Pulmonary artery endothelial cell (primary cell): ENCODE results near the gene CNPY4. TPM values are rescaled to one million over a fixed set of nuclear protein-coding genes. Genes with fewer than 3 reads are reported as not detected.
"Not testable (repeated sequence)": the region's sequence is repeated elsewhere in the genome, so short reads cannot be mapped to it uniquely, and the experiment has no call there.

Experiments
- DNase-seq: peaks from one replicate; pipeline ENCODE4 v3.0.0-alpha.2; 2011; ENCODE audit warnings: low read depth, low spot score
- total RNA-seq: library from RNA; depleted of rRNA; stranded (reverse); fragments of >200 nt; gene quantifications from 2 replicates; pipeline ENCODE4 v1.2.3, GENCODE V29; 2014

CNPY4 gene
- total RNA-seq, 1 donor from 2014 or later = 34.7 TPM

DNA sequence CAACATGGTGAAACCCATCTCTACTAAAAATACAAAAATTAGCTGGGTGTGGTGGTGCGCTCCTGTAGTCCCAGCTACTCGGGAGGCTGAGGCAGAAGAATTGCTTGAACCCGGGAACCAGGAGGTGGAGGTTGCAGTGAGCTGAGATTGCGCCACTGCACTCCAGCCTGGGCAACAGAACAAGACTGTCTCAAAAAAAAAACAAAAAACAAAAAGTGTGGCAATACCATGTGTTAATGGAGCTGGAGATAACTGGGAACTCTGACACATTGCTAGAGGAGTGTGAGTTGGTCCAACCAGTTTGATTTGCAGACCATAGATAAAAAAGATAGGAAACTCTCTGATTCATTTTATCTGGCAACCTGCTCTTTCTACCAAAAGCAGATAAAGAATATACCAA lies 26.9 kb downstream of the CNPY4 start:
- DNase-seq = not testable (repeated sequence)

GRCh38 chr7:100147278-100147677 lies 27.8 kb downstream of the CNPY4 start:
- no peak for DNase-seq

GRCh38 chr7:100148225-100148558 lies 28.8 kb downstream of the CNPY4 start:
- no peak for DNase-seq

- peak; percentile 96 for DNase-seq
These were observed 29.3 kb downstream of the CNPY4 start, which contains the start of gene LAMTOR4 for GRCh38 chr7:100148559-100149328. LAMTOR4 (plus strand) TSS chr7:100148918; CDS start chr7:100148973, 55 bp downstream.

- no peak for DNase-seq
These were observed 33.0 kb downstream of the CNPY4 start for GRCh38 chr7:100152404-100152803.

GRCh38 chr7:100152937-100153666 lies 33.7 kb downstream of the CNPY4 start:
- DNase-seq = no peak

DNA sequence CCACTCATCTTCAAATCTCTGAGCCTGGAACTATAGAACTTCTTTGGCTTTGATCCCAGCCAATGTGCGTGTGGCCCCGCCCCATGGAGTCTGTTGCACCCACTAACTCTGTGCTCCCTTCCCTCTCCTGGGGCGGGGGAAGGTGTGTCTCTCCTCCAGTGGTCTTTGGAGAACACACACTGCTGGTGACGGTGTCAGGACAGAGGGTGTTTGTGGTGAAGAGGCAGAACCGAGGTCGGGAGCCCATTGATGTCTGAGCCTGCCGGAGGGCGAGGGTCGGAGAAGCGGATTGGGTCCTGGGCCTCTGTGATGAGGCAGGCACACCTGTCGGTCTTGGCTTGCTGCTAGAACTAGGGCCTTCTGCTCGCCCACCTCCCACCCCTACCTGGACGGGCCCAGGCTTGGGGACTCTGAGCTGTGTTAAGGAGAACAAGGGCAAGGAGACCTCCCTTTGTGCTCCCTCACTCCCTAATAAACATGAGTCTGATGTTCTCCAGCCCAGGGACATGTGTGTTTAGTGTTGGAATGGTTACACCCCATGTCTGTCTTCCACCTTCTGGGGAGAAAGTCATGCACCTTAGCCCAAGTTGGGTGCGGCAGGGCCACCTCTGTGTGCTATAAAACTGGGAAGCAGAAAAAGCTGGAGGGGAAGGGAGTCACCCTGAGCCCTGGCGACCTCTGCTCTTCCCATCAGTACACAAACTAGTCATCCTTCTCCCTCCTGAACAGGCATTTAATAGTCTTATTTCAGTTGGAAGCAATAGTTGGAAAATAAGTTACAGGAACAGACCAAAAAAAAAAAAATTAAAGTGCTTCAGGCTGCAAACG lies 34.5 kb downstream of the CNPY4 start:
- no peak for DNase-seq

GRCh38 chr7:100154651-100155491 lies 35.4 kb downstream of the CNPY4 start:
- no peak for DNase-seq

DNA sequence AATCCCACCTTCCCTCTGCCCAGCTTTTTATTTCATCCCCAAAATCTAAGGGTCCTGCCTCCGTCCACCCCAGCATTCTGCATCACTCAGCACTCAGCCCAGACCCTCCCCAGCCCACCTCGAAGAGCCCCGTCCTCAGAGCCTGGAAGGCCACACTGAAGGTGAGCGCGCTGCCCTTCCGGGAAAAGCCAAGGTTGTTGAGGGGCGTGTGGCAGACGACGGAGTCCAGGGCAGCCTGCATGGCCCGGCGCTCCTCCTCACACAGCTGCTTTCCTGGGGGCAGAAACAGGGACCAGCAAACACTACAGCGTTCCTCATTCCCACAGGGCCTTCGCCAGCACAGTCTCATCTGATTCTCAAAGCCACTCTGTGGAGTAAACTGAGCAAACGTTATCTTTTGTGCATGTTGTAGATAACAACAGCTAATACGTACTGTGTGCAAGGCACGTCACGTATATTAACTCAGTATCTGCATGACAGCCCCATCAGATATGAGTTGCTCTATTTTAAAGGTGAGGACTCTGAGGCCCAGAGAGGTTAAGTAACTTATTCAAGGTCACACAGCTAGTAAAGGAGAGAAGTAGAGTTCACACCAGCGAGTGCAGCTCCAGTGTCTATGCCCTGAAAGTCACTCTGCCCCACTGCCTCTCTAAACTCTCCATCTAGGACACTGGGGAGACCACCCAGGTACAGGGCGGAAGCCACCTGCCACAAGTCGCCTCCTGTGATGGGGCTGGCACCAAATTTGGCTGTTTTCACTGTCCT lies 36.3 kb downstream of the CNPY4 start:
- no peak for DNase-seq

DNA sequence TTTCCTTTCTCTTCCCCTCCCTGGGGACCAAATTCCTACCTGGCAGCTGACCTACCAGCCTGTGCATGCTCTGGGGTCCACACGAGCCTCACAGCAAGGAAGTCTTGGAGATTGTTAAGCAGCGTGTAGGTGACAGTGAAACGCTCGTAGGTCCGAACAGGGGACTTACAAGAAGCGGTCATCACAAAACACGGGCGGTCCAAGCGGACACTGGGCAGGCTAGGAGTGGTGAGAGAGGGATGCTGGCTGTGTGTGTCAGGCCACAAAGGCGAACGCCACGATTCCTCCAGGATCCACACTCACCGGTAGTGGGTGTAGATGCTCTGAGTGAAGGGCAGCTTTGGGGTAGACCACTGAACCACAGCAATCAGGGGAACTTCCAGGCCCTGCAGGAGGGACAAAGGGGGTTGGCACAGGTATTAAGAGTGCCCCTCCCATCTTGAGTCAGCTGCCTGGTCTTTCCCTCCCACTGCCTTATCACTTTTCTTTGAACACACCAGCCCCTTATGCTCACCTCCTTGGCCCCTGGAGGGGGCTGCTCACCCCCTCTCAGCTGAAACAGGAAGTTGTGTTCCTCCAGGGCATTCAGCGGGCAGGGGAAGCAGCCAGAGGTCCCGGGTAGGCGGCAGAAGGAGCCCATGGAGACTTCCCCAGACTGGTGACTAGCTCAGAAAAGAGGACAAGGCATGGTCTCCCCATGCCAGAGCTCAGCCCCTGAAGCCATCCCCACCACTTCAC lies 37.1 kb downstream of the CNPY4 start:
- DNase-seq = no peak

GRCh38 chr7:100157069-100157333 lies 37.6 kb downstream of the CNPY4 start:
- DNase-seq = no peak

GRCh38 chr7:100157334-100158228 lies 38.1 kb downstream of the CNPY4 start:
- no peak for DNase-seq

GRCh38 chr7:100158229-100159098 lies 39.0 kb downstream of the CNPY4 start, which contains the start of gene TRAPPC14:
TRAPPC14 (minus strand) TSS chr7:100158723; CDS start chr7:100158499, 224 bp downstream.
- DNase-seq = no peak

GRCh38 chr7:100159099-100159623 lies 39.7 kb downstream of the CNPY4 start:
- no peak for DNase-seq

DNA sequence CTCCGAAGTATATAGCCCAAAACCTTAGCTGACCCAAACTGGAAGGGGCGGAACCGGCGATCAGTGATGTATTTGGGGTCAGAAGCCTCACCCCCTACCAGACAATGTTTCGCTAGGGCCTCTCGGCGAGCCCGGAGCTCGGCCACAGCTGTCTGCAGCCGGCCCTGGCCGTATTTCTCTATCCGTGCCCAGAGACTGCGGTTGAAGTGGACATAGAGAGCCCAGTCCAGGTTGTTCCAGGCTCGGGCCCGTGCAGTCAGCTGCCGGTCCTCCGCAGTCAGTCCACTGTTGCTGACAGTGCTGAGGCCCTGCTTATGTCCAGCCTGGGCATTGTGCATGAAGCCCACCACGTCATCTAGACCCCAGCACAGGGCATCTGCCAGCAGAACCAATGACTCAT lies 40.6 kb downstream of the CNPY4 start:
- DNase-seq = no peak

GRCh38 chr7:100163006-100163531 lies 43.6 kb downstream of the CNPY4 start:
- DNase-seq = no peak

GRCh38 chr7:100163871-100164270 lies 44.4 kb downstream of the CNPY4 start:
- no peak for DNase-seq
